GM21360 (cell line): Measurements from ENCODE around the gene TEX36.
"Not testable (repeated sequence)": the region's sequence is repeated elsewhere in the genome, so short reads cannot be mapped to it uniquely, and the experiment has no call there.

Experiments
- ATAC-seq: cut with Tn5 transposase; IDR thresholded peaks from one replicate; pipeline ENCODE4 v1.9.1; 2021; ENCODE audit warnings: mild to moderate bottlenecking, moderate library complexity; ENCODE audit not compliant: unreplicated experiment

Gene TEX36

DNA sequence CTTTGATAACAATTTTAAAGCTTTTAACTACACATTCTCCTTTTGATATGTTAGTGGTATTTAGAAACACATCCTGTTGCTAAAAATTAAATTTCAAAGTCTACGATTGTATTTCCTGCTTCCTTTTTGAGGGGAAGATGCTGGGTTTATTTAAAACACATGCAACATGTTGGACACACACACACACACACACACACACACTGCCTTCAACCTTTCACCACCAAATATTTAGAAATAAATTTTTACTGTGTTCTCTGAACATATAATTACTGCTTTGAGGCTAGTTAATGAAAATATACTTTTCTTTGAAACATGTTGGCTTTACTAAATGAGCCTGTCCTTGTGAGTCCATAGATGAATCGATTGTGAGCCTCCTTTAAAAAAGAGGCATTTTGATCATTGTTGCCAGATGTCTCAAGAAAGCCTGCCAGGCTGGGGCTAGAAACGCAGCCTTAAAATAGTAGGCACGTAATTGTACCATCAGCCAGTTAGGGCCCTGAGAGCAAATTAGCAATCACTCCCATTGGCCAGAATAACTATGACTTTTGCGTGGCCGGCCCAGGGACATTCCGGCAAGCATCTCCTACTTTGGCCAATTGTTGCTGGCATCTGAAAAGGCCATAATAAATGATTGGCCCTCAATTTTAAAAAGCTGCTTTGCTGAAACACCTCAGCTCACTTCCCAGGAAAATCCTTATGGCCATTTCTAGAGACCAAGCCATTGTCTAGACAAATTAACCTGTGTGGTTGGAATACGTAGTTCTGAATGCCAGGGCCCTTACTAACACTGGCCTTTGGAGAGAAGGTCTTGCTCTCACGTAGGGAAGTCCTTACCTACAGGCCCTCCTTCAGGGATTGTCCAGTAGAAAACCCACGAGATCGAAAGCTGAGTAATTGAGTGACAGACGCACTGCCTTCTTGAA is 9.9 kb upstream of the TEX36 start:
- no peak for ATAC-seq

- no peak for ATAC-seq
Measured at GRCh38 chr10:125692196-125692595, 9.2 kb upstream of the TEX36 start.

DNA sequence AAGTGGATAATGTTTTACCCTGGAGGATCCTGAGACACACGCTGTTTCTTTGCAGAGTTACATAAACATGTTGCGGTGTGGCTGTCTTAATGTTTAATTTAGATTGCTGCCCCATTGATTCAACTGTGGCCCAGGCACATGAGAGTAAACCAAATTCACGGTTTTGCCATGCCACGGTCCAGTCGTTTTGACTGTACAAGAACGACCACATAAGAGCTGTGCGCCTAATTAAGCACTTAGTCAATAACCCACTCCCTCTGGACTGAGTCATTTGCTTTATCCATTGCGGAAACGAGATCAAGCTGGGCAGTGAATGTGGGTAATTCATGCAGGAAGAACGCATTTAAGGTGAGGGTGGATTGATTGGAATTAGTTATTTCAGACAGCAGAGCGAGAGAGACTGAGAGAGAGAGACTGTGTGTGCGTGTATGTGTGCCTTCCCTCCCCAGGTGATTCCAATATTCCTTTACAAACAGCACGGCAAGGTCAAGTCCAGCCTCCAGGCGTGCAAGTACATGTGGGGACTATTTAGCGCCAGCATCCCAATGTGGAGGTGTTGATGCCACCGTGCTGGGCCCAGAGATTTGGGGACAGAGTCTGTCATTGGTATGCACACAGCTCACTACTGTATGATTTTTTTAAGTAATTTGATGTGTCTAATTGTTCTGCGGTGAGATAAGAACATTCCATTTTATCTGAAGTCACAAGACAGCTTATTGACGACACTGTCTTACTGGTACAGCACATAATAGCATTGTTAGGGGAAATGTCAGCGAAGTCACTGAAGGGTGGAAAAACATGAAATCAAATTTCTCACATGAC is 8.4 kb upstream of the TEX36 start:
- no peak for ATAC-seq

- ATAC-seq, result no peak
Measured at GRCh38 chr10:125689955-125690569, 7.1 kb upstream of the TEX36 start.

GRCh38 chr10:125687507-125688185 is 4.7 kb upstream of the TEX36 start:
- ATAC-seq, result no peak

DNA sequence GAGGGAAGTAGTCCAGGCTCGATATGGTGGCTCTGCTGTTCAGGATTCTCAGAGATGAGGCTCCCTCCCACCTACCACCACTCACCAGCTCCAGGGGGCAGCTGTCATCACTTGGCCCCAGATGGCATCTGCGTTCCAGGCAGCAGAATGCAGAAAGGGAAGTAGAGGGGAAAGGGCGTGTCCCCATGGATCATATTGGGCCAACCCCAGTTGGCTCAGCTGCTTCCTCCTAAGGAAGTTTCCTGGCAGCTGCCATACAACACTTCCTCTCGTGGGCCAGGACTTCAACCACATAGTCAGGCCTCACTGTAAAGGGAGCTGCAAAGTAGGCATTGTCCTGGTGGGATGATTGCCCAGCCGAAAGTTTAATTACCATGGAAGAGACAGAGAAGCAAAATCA is 1.6 kb upstream of the TEX36 start:
- ATAC-seq, result no peak

DNA sequence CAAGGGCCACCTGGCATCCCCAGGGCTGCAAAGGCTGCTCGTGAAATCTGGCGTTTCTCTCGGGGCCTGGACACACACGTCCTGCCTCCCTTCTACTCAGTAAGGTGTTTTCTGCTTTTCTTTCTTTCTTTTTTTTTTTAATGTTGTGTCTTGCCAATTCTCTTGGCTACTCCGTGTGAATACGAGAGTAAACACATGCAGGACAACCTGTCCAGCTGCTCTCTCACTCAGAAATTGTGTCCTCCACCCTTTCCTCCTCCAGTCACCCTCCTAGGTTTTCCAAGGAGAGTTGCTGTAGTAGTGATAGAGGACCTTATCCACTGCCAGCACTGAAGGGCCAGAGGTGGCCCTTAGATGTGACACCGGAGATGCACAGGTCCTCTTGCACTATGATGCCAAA is 858 bp upstream of the TEX36 start:
- ATAC-seq, result no peak

DNA sequence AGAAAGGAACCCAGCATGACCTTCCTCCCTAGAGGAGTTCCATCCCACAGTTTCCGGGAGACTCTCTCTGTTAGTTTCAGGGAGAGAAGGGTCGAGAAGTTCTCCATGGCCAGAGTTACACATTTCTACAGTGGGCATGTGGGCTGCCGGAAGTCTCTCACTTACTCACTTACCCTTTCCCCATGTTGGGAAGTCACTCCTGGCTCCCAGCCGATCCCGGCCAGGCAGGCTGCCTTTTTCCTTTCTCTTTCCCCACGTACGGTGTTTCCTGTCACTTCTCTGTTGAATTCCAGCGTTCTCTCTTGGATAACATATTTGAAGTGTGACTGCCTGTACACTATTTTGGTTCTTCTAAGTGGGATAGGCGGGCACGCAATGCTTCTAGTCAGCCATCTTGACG is 3.5 kb downstream of the TEX36 start:
- ATAC-seq, result no peak

DNA sequence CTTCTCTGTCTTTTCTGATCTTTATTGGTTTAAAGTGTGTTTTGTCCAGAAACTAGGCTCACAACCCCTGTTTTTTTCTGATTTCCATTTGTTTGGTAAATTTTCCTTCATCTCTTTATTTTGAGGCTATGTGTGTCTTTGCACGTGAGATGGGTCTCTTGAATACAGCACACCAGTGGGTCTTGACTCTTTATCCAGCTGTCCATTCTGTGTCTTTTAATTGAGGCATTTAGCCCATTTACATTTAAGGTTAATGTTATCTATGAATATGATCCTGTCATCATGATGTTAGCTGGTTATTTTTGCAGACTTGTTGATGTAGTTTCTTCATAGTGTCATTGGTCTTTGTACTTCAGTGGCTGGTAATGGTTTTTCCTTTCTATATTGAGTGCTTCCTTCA is 10.1 kb downstream of the TEX36 start:
- no peak for ATAC-seq

GRCh38 chr10:125662584-125662983 is 20.4 kb downstream of the TEX36 start:
- no peak for ATAC-seq

DNA sequence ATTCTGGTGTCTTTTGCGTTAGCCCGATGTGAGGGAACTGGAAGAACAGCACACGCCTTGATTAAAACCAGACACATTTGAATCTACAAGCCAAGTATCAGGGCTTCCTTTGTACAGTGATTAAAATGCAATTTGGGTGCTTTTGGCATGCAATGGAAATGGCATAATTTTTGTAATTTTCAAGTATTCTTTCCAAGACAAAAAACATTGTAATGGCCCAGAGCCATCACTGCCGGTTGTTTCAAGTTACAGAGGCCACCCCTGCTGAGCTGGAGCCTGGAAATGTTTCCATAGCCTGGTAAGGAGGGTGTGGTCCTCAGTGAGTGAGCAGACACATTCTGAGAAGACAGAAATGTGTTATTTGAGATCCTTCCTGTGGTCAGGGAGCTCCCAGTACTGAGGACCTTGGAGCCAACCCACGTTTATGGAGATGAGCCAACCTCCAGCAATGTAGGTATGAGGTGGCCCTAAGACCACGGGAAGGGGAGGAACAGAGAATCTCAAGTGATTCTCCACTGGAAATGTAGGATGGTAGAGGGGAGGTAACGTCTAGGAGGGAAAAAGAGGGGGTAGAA is 20.9 kb downstream of the TEX36 start:
- ATAC-seq, result no peak

DNA sequence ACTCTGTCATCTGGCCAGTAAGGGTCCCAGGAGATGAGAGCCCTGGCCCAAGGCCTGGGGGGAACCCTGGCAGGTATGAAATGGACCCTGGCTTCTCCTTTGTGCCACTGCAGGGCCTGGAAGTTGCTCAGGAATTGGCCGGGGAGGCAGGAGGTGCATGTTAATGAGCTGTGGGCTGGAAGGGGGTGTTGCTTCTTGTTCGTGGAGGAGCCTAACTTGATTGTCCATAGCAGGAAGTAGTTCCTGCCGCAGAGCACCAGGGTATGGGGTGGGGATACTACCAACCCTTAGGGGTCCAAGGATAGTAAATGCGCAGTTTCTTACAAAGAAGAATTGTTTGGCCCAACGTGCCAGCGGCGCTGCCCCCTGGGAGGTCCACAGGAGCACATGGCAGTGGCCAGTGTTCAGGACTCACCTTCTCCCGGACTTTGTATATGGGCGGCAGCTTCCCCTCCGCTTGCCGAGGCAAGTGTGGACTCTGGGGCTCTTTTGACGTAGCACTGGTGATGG is 21.5 kb downstream of the TEX36 start:
- no peak for ATAC-seq

DNA sequence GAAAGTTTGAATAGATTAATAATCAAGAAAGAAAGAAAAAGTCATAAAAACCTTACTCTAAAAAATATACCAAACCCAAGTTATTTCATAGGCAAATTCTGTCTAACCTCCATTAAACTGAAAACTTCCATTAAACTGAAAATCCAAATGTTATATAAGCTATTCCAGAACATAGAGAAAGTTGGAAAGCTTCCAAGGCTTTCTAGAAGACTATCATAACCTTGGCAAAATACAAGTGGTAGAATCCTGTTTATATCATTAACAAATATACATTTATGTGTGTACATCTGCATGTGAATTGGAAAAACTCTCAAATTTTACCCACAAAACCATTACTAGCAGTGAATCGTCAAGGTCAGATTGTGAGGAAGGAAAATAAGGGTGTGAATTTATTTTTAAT is 23.9 kb downstream of the TEX36 start:
- no peak for ATAC-seq

DNA sequence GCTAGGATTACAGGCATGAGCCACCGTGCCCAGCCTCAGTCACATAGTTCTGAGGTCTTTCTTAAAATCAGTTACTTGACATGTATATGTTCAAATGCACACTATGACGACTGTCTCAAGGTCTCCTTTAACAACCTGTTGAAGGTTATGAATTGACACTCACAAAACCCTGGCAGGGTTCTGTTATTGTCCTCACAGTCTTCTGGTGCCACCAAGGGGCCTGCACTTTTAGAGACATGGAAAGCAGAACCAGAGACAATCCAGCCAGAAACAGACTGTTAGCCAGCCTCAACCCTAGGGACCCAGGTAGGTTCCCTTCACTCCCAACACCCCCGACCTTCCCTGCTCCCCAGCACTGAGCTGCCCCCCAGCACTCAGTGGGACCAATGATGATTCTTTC is 26.4 kb downstream of the TEX36 start:
- ATAC-seq, result no peak

DNA sequence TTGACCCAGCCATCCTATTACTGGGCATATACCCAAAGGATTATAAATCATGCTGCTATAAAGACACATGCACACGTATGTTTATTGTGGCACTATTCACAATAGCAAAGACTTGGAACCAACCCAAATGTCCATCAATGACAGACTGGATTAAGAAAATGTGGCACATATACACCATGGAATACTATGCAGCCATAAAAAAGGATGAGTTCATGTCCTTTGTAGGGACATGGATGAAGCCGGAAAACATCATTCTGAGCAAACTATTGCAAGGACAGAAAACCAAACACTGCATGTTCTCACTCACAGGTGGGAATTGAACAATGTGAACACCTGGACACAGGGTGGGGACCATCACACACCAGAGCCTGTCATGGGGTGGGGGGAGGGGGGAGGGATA is 29.9 kb downstream of the TEX36 start:
- ATAC-seq, result not testable (repeated sequence)

- no peak for ATAC-seq
Measured at GRCh38 chr10:125646311-125646710, 36.7 kb downstream of the TEX36 start.

DNA sequence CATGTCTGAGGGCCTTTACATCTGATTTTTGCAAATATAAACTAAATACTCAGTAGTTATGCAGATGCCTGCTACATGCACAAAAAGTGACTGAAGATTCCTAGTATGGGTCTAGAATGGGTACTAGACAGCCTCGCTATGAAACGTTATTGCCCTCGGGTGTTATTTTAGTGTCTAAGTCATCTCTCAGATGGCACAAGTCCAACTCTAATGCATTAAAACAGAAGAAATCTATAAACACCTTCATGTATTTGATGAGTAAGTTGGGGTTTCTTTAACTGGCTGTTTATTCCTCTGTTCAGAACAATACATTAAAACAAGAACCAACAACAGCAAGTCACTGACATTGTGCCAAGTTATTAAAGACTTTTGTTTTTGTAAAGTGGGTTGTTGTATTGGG is 41.6 kb downstream of the TEX36 start:
- ATAC-seq, result no peak

DNA sequence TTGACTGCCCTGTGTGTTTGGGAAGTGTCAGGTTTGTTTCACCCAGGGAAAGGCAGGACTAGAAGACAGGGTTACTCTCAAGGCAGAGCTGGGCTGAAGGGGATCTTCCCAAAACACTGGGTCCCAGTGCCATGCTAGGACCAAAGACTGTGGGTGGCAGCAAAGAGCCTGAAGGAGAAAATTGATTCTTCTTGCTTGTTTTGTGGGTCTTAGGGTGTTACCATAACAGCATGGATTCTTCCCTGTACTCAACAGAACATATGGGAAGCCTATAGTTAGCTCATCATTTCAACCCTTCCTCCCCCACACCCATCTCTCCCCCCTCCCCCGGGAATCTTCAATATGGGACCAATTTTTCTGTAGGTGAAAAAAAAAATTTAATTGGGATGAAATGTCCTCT is 42.3 kb downstream of the TEX36 start:
- ATAC-seq, result no peak

DNA sequence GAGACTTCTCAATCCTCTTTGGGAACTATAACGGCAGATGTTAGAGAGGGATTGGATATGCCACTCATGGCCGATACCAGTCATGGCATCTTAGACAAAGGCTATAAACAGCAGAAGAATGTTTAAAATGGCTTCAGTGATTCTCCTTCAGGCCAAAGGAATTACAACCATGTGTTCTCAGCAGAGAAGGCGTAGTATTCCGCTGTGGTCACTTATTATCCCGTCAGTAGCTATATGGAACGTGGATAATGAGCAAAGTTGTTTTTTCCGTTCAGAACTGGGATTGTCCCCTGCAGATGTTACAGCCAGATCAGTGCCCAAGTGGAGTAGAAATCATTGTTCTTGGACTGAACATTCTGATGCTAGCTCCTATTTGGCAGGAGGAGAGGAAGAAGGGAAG is 43.1 kb downstream of the TEX36 start:
- no peak for ATAC-seq

DNA sequence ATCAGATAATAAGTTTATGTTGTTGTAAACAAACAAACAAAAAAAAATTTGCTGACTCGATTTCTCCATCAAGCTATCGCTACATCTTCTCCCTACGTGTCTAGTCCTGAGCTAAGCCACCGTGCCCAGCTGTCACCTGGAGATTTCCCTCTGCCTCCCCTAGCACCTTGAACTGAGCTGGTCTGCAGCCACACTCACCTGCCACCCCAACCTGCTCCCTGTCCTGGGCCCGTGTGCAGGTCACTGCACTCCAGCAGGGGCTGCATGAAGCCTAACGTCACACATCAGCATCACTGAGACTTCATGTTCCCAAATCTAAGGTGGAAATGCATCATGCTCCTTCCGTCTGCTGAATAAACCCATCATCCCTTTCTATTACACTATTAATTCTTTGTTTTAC is 44.4 kb downstream of the TEX36 start:
- ATAC-seq, result no peak

GRCh38 chr10:125637496-125637895 is 45.5 kb downstream of the TEX36 start:
- ATAC-seq, result no peak
